Central memory CD8-positive, alpha-beta T cell (primary cell): ENCODE data around the gene BTRC.
"Not testable (repeated sequence)": the region's sequence is repeated elsewhere in the genome, so short reads cannot be mapped to it uniquely, and the experiment has no call there.

ENCODE experiments used
- ATAC-seq: fragments of 150-1000 bp; cut with Tn5 transposase; replicated peaks from 2 replicates; pipeline ENCODE4 v1.10.0; 2022; ENCODE audit warnings: mild to moderate bottlenecking, moderate FRiP score, moderate number of reproducible peaks; ENCODE audit not compliant: poor library complexity, severe bottlenecking; ENCODE audit errors: extremely low read depth
- DNase-seq, 2 donors: peaks; one replicate each; pipeline ENCODE4 v3.0.0; 2021; ENCODE audit warnings: low spot score in 2 of 2
- H3K27ac Mint-ChIP-seq: one replicate; pipeline ENCODE4 v1.8.0; 2022; ENCODE audit warnings: low read depth, mild to moderate bottlenecking, moderate library complexity, mixed read lengths
- H3K27me3 Mint-ChIP-seq: one replicate; pipeline ENCODE4 v1.8.0; 2022; ENCODE audit warnings: mixed read lengths
- H3K36me3 Mint-ChIP-seq: one replicate; pipeline ENCODE4 v1.8.0; 2022; ENCODE audit warnings: mild to moderate bottlenecking, moderate library complexity, mixed read lengths; ENCODE audit not compliant: insufficient read depth
- H3K4me1 Mint-ChIP-seq: one replicate; pipeline ENCODE4 v1.8.0; 2022; ENCODE audit warnings: mixed read lengths
- H3K4me3 Mint-ChIP-seq: one replicate; pipeline ENCODE4 v1.8.0; 2022; ENCODE audit warnings: mild to moderate bottlenecking, moderate library complexity, mixed read lengths
- H3K9me3 Mint-ChIP-seq: one replicate; pipeline ENCODE4 v1.8.0; 2022; ENCODE audit warnings: mixed read lengths

The BTRC gene

DNA sequence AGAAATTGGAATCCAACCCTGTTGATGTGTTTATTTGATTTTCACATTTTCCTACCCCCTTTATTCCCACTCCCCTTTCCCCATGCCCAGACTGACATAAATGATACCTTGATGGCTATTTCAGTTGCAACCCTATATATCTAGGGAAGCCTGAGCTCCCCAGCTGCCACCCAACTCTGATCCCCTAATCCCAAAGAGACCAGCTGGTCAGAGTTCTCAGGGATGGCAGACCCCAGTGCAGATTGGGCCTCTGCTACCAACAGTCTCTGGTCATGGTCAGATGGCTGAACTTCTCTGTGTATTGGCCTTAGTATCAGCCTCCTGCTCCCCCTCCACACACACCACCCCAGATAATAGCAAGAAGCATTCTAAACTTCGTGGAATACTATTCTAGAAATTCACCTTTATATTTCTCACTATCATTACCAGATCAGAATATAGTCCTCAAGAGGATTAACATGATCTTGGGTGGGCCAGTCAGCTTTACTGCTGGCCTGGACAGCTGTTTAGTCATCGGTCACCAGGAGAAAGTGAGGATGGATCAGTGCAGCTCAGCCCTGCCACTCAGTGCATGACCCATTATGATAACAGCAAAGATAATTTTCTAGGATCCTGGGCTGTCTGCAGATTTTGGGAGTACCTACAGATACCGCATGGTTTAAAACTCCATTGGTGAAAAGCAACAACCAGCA lies 24.5 kb upstream of the BTRC start:
- Mint-ChIP-seq H3K9me3 (no peaks in the 10 kb centered on the region), H3K4me1 (no peaks in the 10 kb centered on the region), H3K27ac (no peak overlapping the region), H3K4me3 (no peak overlapping the region), H3K36me3 (no peaks in the 10 kb centered on the region), H3K27me3 (peaks cover 37% of the 10 kb centered on the region)
- no peak for ATAC-seq
- no peak for DNase-seq

DNA sequence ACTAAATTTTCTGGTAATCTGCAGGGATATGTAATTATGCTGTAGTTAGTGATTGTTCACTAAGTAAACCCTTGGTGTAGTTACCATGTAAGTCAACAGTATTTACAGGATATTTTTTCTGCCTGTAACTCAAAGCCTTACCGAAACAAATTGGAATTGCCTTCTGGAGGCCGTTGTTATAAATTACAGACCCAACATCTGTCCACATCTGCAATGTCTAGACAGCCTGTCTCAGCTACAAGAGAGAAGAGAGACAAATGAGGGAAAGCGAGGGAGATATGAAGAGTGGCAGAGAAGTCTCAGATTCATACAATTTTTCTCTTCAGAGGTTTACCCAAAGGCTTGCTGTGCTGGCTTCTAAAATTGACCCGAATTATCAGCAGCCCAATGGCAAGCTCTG lies 23.7 kb upstream of the BTRC start:
- Mint-ChIP-seq H3K4me1 (no peaks in the 10 kb centered on the region), H3K9me3 (no peaks in the 10 kb centered on the region), H3K27ac (no peak overlapping the region), H3K4me3 (no peak overlapping the region), H3K27me3 (peaks cover 37% of the 10 kb centered on the region), H3K36me3 (no peaks in the 10 kb centered on the region)
- ATAC-seq (no peak), DNase-seq (no peak)

DNA sequence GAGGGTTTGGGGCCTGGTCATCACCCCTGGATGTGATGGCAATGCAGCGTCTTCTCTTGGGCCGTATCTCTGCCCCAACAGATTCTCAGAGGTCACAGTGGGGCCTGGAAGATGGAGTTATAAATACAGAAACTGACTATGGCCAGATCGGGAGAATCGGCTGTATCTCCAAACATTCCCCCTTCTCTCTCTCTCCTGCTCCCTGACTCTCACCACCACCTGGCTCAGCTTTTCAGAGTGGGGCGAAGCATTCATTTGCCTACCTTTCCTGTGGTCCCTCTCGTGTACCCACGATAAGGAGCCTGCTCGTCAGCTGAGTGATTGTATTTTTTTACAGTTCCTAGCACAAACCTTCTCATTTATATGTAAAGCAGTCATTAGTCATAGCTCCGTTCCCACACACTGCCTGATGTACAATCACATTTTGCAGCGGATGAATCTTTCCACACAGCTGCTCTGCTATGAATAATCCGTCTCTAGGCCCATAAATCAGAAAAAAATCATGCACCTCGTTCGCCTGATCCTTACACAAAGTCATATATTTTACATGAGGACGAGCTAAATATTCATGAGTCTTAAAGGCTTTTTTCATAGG lies 23.2 kb upstream of the BTRC start:
- Mint-ChIP-seq H3K36me3 (no peaks in the 10 kb centered on the region), H3K27me3 (peaks cover 35% of the 10 kb centered on the region), H3K4me1 (no peaks in the 10 kb centered on the region), H3K9me3 (no peaks in the 10 kb centered on the region), H3K27ac (no peak overlapping the region), H3K4me3 (no peak overlapping the region)
- no peak for DNase-seq
- ATAC-seq = no peak

- Mint-ChIP-seq H3K36me3 (no peaks in the 10 kb centered on the region), H3K4me3 (no peak overlapping the region), H3K9me3 (no peaks in the 10 kb centered on the region), H3K4me1 (no peaks in the 10 kb centered on the region), H3K27ac (no peak overlapping the region), H3K27me3 (peaks cover 23% of the 10 kb centered on the region)
- DNase-seq = no peak
- no peak for ATAC-seq
Measured at GRCh38 chr10:101331956-101332355, 22.0 kb upstream of the BTRC start.

- DNase-seq, H3K4me3 Mint-ChIP-seq, H3K36me3 Mint-ChIP-seq, ATAC-seq, H3K4me1 Mint-ChIP-seq, H3K27ac Mint-ChIP-seq, H3K9me3 Mint-ChIP-seq: not testable (repeated sequence)
- peaks cover 19% of the 10 kb centered on the region for H3K27me3 Mint-ChIP-seq
Measured at GRCh38 chr10:101334259-101334658, 19.7 kb upstream of the BTRC start.

DNA sequence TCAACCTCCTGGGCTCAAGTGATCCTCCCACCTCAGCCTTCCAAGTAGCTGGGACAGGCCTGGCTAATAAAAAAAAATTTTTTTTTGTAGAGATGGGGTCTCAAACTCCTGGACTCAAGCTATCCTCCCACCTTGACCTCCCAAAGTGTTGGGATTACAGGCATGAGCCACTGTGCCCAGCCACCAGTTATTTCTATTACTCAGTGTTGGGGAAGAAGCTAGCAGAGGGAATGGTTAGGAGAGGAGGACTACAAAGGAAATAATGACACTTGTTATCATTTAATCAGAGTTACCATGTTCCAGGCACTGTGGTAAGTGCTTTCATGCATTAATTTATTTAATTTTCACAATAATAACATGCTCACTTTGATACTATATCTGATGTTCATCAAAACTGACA lies 17.6 kb upstream of the BTRC start:
- Mint-ChIP-seq H3K4me3 (no peak overlapping the region), H3K36me3 (peaks cover 2% of the 10 kb centered on the region), H3K27me3 (peaks cover 23% of the 10 kb centered on the region), H3K9me3 (no peaks in the 10 kb centered on the region), H3K27ac (no peak overlapping the region), H3K4me1 (no peaks in the 10 kb centered on the region)
- no peak for ATAC-seq
- no peak for DNase-seq

GRCh38 chr10:101337836-101338235 lies 16.1 kb upstream of the BTRC start:
- ATAC-seq (no peak), DNase-seq (no peak)
- peaks cover 2% of the 10 kb centered on the region for H3K36me3 Mint-ChIP-seq
- H3K4me3 Mint-ChIP-seq = no peak overlapping the region
- no peak overlapping the region for H3K27ac Mint-ChIP-seq
- H3K4me1 Mint-ChIP-seq = no peaks in the 10 kb centered on the region
- peaks cover 9% of the 10 kb centered on the region for H3K27me3 Mint-ChIP-seq
- H3K9me3 Mint-ChIP-seq = no peaks in the 10 kb centered on the region

- no peak for DNase-seq
- Mint-ChIP-seq H3K4me1 (no peaks in the 10 kb centered on the region), H3K27ac (no peak overlapping the region), H3K27me3 (peaks cover 9% of the 10 kb centered on the region), H3K4me3 (no peak overlapping the region), H3K9me3 (no peaks in the 10 kb centered on the region), H3K36me3 (peaks cover 4% of the 10 kb centered on the region)
- no peak for ATAC-seq
Measured at GRCh38 chr10:101341438-101341837, 12.5 kb upstream of the BTRC start.

DNA sequence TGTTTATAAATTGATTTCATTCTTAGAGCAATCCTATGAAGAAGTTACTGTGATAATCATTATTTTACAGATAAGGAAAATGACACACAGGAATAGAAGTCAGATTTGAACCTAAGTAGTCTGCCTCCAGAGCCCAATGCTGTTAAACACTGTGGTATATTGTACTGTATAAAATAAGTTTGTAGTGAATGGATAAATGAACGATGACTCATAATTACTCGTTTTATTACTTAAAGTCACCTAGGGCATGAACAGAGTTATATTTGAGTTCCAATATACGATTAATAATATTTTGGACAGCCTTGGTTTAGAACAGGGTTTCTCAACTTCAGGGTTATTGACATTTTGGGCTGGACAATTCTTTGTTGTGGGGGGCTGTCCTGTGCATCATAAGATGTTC lies 7.8 kb upstream of the BTRC start:
- H3K9me3 Mint-ChIP-seq = no peaks in the 10 kb centered on the region

GRCh38 chr10:101351017-101351416 lies 2.9 kb upstream of the BTRC start:
- Mint-ChIP-seq H3K4me1 (peaks cover 20% of the 10 kb centered on the region), H3K36me3 (peaks cover 5% of the 10 kb centered on the region), H3K9me3 (no peaks in the 10 kb centered on the region), H3K4me3 (no peak overlapping the region), H3K27ac (no peak overlapping the region), H3K27me3 (peaks cover 26% of the 10 kb centered on the region)
- DNase-seq (no peak), ATAC-seq (no peak)

More for the DNA sequence above, 7.8 kb upstream of the BTRC start:
- ATAC-seq = no peak
- no peak for DNase-seq
- H3K27ac Mint-ChIP-seq = no peak overlapping the region
- H3K4me1 Mint-ChIP-seq = no peaks in the 10 kb centered on the region
- no peak overlapping the region for H3K4me3 Mint-ChIP-seq
- peaks cover 26% of the 10 kb centered on the region for H3K27me3 Mint-ChIP-seq
- H3K36me3 Mint-ChIP-seq = peaks cover 2% of the 10 kb centered on the region

- peaks cover 5% of the 10 kb centered on the region for H3K36me3 Mint-ChIP-seq
- ATAC-seq (no peak), DNase-seq (no peak)
- no peak overlapping the region for H3K27ac Mint-ChIP-seq
- H3K4me1 Mint-ChIP-seq = peaks cover 24% of the 10 kb centered on the region
- H3K4me3 Mint-ChIP-seq = no peak overlapping the region
- H3K27me3 Mint-ChIP-seq = peaks cover 26% of the 10 kb centered on the region
- no peaks in the 10 kb centered on the region for H3K9me3 Mint-ChIP-seq
Measured at GRCh38 chr10:101351477-101351876, 2.5 kb upstream of the BTRC start.

GRCh38 chr10:101352857-101353256 lies 1.1 kb upstream of the BTRC start:
- Mint-ChIP-seq H3K4me1 (peaks cover 30% of the 10 kb centered on the region), H3K27me3 (peaks cover 26% of the 10 kb centered on the region)
- not testable (repeated sequence) for ATAC-seq, H3K9me3 Mint-ChIP-seq, H3K4me3 Mint-ChIP-seq, DNase-seq, H3K36me3 Mint-ChIP-seq, H3K27ac Mint-ChIP-seq

GRCh38 chr10:101354328-101355071 lies 535 bp downstream of the BTRC start:
- H3K4me1 Mint-ChIP-seq = peaks cover 38% of the 10 kb centered on the region
- H3K27ac Mint-ChIP-seq = peak overlapping the region; percentile 96
- H3K27me3 Mint-ChIP-seq = peaks cover 15% of the 10 kb centered on the region
- ATAC-seq (no peak), DNase-seq (no peak)
- no peaks in the 10 kb centered on the region for H3K9me3 Mint-ChIP-seq
- peaks cover 9% of the 10 kb centered on the region for H3K36me3 Mint-ChIP-seq
- peak overlapping the region; percentile 98 for H3K4me3 Mint-ChIP-seq
